HG03103 (cell line): Measurements from ENCODE around the gene PPM1A.

Experiments
- ATAC-seq: cut with Tn5 transposase; IDR thresholded peaks from one replicate; pipeline ENCODE4 v1.9.1; 2021; ENCODE audit warnings: low read depth; ENCODE audit not compliant: unreplicated experiment

The PPM1A gene

DNA sequence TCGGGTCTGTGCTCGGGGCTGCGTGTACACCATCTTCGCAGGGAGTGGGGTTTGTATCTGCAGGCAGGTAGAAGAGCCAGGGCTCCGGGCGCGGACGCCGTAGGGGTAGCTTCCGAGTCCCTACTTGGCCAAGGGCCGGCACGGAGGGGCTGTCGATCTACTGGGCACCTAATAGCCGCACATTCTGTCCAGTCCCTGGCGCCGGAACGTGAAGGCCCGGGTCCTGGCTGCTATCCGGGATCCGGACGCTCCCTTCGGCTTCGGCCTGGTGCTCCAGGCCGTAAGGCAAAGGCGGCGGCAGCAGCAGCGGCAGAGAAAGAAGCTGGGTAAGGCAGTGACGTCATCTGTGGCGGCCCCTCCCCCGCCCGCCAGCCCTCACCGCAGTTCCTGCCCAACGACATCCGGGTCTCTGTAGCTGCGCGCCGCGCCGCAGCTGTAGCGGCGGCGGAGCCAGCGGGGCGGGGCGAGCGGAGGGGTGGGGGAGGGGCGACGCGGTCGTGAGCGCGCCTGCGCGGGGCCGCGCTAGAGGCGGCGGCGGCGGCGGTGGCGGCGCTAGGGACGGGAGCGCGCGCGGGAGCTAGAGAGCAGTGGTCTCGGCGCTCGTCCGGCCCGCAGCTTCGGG is at the start of gene PPM1A:
Gene PPM1A, plus strand, starts transcription at position 525 of the 622 bp plus-strand sequence. CDS start 33,483 bp downstream, outside the sequence.
- peak; percentile 63 for ATAC-seq

DNA sequence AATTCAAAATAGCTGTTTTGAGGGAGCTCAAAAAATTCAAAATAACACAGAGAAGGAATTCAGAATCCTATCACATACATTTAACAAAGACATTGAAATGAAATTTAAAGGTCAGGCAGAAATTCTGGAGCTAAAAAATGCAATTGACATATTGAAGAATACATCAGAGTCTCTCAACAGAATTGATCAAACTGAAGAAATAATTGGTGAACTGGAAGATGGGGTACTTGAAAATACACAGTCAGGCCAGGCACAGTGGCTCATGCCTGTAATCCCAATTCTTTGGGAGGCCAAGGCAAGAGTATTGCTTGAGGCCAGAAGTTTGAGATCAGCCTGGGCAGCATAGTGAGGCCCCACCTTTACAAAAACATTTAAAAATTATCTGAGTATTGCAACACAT is 49.7 kb upstream of the PPM1A start:
- no peak for ATAC-seq

DNA sequence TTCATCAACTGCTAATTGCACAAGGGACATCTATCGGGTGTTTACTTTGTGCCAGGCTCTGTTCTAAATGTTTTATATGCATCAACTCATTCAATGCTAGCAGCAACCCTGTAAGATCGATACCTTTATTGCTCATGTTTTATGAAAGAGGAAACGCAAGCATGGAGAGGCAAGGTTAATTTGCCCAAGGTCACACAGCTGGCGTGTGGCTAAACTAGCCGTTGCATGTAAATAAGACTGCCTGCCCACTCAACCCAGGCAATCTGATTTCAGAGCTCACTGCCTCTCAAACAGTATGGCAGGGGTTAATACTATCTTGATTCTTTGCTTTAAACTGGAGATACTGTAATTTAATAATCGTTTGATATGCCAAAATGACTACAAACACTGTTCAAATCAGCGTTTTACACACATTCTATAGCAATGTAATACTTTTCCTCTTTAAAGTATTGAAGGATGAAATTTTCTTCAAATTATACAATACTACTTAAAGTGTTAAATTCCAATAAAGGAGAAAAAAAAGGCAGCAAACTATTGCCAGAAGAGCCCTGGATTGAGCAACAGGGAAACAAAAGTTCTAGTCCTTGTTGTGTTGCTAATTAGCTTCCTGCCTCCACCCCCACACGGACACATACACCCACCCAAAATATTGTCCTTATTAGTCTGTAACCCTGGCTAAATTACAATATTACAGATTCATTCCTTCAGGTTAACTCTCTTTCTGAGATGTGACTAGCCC is 44.7 kb upstream of the PPM1A start:
- ATAC-seq, result peak; percentile 74

DNA sequence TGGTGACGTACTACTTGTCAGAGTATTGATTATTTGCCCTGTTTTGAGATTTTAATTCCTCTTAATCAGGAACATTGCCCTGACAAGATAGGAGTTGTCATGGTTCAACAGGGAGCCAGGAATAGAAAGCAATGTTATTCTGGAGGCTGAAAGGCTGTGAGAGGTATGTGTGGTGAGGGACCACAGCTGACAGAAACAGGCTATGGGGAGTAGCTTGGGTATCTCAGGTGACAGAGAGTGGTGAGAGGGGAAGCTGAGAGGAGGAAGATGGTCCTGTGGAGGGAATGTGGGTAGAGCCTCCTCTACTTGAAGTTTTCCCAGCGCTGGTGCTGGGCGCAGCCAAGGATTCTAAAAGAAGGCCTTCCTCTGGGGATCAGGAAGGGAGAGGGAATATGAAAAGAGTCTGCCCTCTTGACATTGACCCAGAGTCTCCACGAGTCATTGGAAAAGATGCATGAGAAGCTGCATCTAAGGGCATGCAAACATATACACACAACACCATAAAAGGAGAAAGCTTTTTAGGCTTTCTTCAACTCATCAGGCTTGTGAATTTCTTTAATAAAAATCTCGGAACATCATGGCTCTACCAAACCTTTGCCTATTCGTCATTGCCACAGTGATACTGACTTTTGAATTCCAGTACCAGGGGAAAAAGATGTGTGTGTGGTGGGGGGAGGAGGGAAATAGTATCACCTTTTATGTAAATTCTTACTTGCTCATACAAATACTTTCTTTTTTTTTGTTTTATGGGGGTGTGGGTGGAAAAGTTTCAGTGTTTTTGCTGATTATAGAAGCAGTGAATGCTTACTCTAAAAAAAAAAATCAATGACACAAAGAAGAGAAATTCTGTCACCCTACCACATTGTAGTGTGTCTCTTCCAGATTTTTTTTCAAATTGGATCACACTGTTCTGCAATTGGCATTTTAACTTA is 43.9 kb upstream of the PPM1A start:
- peak; percentile 62 for ATAC-seq

DNA sequence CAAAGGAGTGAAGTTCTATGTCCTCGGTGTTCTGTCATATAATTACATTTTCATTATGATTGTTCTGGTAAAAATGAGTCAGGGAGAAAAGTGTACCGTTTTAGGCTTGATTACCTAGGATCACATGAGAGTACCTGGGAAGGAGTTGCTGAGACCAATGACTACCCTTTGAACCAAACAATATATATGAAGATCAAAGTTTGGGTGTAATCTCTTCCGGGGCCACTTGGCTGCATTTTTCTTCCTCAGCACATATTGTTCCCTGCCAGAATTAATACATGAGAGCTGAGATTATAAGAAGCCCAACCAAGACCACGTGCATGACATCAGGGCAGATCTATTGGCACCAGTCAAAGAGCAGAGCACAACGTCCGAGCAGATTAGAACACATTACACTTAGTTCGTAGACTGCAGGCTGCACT is 42.8 kb upstream of the PPM1A start:
- no peak for ATAC-seq

DNA sequence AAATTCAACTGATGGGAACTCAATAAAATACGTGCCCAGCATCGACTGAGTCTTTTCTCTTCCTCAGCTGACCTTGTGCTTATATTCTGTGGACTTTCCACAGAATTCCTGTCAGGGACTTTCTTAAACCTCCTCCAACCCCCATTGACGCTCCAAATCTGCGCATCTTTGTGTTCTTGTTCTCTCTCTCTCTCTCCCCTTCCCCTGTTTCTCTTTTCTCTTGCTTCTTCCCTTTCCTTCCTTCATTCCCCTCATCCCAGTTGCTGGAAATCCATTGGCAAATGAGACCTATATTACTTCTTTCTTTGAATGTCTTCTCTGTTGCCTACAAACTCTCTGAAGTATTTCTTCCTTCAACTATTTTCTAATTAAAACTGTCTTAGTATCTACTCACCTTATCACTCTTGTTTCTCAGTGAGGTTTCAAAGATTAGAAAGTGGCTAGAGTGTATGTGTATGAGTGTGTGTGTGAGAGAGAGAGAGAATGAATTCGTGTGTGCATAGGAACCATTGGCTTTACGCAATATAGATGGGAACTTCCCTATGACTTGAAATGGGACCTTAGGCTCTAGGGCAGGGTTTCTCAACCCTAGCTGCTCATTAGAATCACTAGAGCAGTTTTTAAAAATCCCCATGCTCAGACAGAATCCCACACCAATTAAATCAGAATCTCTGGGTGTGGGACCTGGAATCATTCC is 42.0 kb upstream of the PPM1A start:
- no peak for ATAC-seq

DNA sequence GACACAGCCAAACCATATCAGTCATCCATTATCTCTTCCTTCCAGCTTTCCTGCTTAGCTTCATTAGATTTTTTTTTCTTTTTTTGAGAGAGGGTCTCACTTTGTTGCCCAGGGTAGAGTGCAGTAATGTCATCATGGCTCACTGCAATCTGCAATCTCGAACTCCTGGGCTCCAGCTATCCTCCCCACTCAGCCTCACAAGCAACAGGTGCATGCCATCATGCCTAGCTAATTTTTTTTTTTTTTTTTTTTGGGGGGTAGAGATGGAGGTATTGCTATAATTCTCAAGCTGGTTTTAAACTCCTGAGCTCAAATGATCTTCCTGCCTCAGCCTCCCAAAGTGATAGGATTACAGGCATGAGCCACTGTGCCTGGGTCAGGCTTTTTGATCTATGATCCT is 38.3 kb upstream of the PPM1A start:
- no peak for ATAC-seq

DNA sequence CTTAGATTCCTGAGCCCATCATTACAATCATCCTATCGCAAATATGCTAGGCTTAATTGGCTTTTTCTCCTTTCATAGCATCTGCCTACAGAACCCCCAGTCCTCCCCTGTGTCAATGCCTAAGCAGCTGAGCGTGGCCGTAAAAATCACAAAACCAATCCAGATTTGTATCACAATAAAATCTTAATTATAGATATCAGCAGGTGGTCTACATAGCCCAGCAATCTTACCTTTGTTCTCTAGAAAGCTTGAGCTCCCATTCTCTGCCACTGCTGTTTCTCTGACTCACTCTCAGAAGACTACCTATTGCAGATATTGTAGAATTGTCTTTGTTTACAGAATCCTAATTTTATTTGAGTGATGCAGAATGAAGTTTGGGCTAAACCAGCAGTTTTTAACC is 37.9 kb upstream of the PPM1A start:
- ATAC-seq, result no peak

DNA sequence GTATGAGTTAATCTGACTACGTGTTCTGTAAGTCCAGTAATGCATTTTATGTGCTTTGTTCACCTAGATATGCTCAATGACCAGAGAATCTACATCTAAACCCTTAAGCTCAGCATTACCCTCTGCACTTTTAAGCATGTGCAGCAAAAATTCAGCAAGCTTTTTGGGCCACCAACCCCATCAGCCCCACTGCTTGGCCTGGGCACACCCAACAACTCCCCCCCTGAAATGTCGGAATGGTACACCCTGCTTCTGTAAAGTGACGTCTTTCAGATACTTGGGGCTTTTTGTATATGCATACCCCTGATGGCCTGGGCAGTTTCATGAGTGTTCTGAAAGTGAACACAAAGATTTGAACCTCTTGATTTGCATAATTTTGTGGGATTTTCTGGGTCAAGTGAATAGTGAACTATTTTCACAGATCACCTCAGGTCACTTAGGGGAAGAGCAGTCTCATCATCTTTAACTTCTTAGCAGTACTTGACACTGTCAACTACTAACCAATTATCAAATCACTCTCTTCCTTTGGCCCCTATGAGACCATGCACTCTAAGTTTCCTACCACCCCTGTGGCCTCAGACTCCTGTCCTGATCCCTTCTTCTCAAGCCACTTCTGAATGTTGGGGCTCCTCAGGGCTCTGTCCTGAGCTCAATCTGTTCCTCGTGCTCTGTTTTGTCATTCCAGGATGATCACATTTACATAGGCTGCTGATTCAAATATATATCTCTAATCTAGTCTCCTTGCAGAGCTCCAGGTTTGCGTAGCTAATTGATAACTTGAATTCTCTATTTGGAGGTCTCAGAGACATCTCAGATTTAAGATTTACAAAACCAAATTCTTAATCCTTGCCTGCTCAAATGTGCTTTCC is 36.3 kb upstream of the PPM1A start:
- ATAC-seq, result peak; percentile 91

DNA sequence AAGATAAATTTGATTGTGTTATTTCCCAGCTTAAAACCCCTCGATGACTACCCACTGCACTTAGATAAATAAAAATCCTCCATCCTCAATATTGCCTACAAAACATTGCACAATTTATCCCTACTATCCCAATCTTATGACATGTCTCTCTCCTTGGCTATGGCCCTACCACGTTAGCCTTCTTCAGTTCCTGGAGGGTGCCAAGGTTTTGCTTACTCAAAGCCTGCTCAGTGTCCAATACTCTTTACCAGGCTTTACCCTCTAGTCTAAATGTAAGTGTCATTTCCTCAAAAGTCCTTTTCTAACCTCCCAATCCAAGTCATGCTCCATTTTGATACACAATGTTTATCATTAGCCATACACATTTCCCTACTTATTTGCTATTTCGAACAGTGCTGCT is 35.0 kb upstream of the PPM1A start:
- ATAC-seq, result no peak

DNA sequence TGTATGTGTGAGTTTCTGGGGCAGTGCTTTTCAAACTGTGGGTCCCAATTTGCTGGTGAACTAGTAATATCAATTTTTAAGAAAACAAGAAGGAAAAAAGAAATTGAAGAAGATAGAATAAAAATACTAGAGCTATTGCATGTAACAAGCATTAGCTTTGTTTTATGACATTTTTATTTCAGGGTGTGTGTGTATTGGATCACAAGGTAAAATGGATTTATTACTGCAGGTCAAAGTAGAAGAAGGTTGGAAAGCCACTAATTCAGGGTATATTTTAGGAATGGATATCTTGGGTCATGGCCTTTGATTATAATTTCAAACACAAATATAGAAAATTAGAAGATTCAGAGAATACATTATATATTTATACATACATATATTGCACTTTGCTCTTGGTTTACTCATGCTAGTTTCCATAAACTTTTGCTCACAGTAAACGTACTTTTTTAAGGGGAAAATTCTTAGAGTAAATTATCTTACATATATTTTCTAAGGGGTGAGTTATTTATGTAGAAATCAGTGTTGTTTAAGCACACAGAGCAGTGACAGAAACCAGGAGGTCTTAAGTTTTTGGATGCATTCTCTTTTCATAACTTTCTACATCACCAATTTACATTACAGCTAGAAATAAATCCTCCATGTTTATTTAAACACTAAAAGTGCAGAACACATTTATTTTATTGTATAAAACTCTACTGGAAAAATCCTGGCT is 34.5 kb upstream of the PPM1A start:
- no peak for ATAC-seq

DNA sequence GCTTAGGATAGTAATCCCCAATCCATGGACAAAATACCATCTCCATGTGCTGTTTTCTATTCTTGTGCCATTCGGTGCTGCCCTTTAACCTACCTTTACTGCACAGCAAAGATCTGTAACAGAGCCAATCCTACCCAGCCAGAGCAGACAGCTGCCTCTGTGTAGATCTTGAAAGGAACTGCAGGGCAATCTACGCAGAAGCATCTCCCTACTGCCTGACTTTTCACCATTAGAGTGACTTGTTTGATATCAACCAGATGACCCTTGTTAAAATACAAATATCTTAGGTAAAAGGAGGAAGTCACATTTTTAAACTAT is 33.9 kb upstream of the PPM1A start:
- no peak for ATAC-seq

DNA sequence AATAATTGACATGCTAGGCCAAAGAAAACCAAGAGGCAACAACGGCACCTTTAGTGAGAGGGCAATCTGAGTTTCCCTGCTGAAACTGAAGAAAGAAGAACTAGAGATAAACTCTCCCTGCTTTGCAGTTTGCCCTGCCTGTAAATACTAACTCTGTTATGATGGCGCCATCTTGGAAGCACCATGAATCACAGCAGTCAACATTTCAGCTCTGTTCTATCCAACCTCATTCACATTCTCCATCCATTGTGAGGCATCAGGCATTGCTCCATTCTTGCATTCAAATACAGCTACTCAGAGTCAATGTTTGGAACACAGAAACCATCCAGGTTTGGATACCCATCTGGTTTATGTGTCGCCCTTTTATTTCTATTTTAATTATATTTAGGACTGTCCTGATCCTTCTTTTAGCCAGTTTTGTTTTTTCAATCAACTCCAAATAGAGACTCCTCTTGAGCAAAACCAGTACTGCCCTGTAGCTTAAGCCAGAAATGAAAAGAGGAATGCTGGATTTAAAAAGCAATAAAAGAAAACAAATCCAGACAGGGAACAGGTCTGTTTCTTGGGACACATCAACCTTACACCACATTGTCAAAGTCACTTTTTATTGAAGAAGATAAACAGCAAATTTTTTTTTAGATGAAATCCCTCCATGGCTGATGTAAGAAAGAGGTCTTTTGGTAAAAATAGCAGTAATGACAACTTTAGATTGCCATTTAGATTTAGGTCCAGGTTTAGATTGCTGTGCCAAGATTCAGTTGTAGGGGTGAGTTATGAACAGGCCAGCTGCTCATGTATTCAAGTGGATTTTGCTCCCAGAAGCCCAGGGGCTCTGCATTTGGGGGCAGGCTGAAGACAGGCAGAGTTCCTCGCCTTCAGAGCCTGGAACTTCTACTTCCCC is 33.3 kb upstream of the PPM1A start:
- no peak for ATAC-seq

DNA sequence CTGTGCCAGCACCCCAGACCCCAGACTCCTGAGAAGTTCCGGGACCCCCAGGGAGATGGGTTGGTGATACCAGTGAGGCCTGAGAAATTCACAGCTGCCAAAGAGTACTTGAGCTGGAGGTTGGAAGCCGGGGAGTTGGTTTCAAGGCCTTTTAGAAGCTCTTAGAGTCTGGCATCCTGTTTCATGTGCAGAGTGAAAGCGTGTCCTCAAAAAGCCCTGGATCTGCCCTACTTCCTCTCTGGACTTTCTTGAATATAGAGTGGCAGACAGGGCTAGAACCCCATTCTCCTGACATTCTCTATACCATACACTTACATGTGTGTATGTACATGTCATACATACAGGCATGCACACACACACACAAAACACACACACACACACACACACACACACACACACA is 31.3 kb upstream of the PPM1A start:
- no peak for ATAC-seq

DNA sequence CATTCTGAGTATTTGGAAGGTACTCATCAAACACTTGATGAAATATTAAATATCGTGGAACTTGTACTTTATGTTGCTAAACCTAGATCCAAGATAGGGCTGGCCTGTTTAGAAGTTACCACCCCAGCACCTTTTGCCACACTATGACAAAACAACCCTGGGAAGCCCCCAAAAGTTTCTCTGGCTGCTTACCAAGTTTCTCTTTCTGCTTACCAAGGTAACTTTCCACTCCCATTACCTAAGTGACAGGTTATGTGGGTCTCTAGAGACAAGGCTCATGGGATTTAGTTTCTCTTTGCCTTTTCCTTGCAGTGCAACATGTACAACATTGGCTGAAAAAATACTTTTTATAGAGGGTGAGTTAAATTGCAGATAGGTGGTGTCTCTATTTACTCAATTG is 28.9 kb upstream of the PPM1A start:
- peak; percentile 48 for ATAC-seq

DNA sequence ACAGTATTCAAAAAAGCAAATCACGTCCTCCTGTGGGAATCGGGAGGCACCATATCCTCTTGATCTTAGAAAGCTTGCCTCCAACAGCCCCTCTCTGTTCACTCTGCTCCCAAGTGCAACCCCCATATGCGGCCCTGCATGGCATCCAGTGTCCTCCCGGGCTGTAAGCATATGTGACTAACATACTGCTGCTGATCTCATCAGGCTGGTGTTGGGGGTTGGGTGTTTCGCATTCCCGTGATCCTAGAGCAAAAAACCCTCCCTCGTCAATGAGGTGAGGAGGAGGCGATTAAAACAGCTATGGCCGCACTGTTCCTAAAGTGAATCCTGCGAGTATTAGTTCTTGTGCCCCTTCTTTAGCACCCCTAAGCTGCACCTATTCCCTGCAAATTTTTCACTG is 28.1 kb upstream of the PPM1A start:
- no peak for ATAC-seq

DNA sequence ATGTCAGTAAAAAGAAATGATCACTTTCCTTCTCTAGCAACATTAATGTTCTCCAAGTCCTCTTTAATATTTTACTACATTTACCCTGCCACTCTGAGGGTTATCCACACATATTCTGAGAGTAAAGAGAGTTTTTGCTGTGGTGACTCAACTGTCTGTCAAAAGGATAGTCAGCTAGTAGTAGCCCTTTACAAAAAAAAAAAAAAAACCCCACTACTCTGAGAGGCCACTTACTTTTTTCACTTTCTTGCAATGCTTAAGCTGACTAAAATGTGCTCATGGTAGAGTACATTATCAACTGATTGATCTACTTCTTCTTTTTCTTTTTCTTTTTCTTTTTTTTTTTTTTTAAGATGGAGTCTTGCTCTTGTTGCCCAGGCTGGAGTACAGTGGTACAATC is 27.6 kb upstream of the PPM1A start:
- no peak for ATAC-seq

DNA sequence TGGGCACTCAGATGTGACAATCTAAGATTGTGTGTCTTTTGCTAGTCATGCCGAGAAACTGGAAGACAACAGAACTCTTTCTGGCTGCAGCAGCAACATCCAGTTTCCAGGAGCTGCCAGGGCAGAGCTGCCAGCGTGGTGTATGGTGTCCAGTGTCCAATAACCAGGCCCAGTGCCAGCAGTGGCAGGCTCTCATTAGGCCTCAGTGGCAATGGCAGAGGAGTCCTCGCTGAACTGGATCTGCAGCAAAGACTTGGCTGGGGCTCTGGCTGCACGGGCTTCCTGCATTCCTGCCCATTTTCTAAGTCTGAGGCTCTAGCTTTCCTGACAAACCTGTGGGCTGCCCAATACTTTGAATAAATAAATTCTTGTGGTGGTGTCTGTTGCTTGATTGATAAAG is 26.2 kb upstream of the PPM1A start:
- ATAC-seq, result no peak
